Astrocyte (in vitro differentiated cells and primary cell): ENCODE data around the gene A3GALT2. TPM values are rescaled to one million over a fixed set of nuclear protein-coding genes. Genes with fewer than 3 reads are reported as not detected.
A peak's percentile ranks its signal among the peaks of the same experiment; 100 is the strongest.

Experiments used
- DNase-seq: peaks from one replicate; pipeline ENCODE4 v3.0.0-alpha.2; 2010; ENCODE audit warnings: low read depth
- FAIRE-seq: peaks from 2 replicates; lab custom pipeline; 2011; peaks lifted over from hg19 to GRCh38; lab: Jason Lieb, UNC
- H2AFZ ChIP-seq: 2 replicates; pipeline ENCODE4 v1.6.0; 2012; ENCODE audit warnings: low read depth, low read length, inconsistent platforms
- H3K27ac ChIP-seq: 2 replicates; pipeline ENCODE4 v1.5.1; 2011; ENCODE audit warnings: low read depth, low read length, inconsistent platforms
- H3K27me3 ChIP-seq: 2 replicates; pipeline ENCODE4 v1.6.0; 2011; ENCODE audit warnings: low read length, inconsistent platforms; ENCODE audit not compliant: insufficient read depth
- H3K36me3 ChIP-seq: 2 replicates; pipeline ENCODE4 v1.5.1; 2011; ENCODE audit warnings: low read length, inconsistent platforms; ENCODE audit not compliant: insufficient read depth
- H3K4me1 ChIP-seq: 2 replicates; pipeline ENCODE4 v1.5.1; 2011; ENCODE audit warnings: low read length, inconsistent platforms; ENCODE audit not compliant: insufficient read depth
- H3K4me2 ChIP-seq: 2 replicates; pipeline ENCODE4 v1.6.0; 2012; ENCODE audit warnings: low read length, inconsistent platforms
- H3K4me3 ChIP-seq: 2 replicates; pipeline ENCODE4 v1.5.1; 2011; ENCODE audit warnings: low read depth, mild to moderate bottlenecking, low read length, inconsistent platforms; ENCODE audit not compliant: insufficient read depth
- H3K79me2 ChIP-seq: 2 replicates; pipeline ENCODE4 v1.6.0; 2012; ENCODE audit warnings: mild to moderate bottlenecking, low read length, inconsistent platforms; ENCODE audit not compliant: insufficient read depth
- H3K9ac ChIP-seq: 2 replicates; pipeline ENCODE4 v1.6.0; 2012; ENCODE audit warnings: mild to moderate bottlenecking, low read length, inconsistent platforms
- H3K9me3 ChIP-seq: 2 replicates; pipeline ENCODE4 v1.5.1; 2012; ENCODE audit warnings: low read depth, mild to moderate bottlenecking, low read length, inconsistent platforms; ENCODE audit not compliant: insufficient read depth
- H4K20me1 ChIP-seq: 2 replicates; pipeline ENCODE4 v1.6.0; 2012; ENCODE audit warnings: low read length, inconsistent platforms; ENCODE audit not compliant: insufficient read depth
- H3K27ac Mint-ChIP-seq: one replicate; pipeline ENCODE4 v1.8.0; 2021; ENCODE audit warnings: mild to moderate bottlenecking, mixed read lengths; ENCODE audit not compliant: unreplicated experiment
- H3K27me3 Mint-ChIP-seq: one replicate; pipeline ENCODE4 v1.8.0; 2021; ENCODE audit warnings: low read depth, mixed read lengths; ENCODE audit not compliant: unreplicated experiment
- H3K36me3 Mint-ChIP-seq: one replicate; pipeline ENCODE4 v1.8.0; 2021; ENCODE audit warnings: low read depth, mixed read lengths; ENCODE audit not compliant: unreplicated experiment
- H3K4me1 Mint-ChIP-seq: one replicate; pipeline ENCODE4 v1.8.0; 2021; ENCODE audit warnings: low read depth, mixed read lengths; ENCODE audit not compliant: unreplicated experiment
- H3K4me3 Mint-ChIP-seq: one replicate; pipeline ENCODE4 v1.8.0; 2021; ENCODE audit warnings: mild to moderate bottlenecking, moderate library complexity, mixed read lengths; ENCODE audit not compliant: unreplicated experiment
- H3K9me3 Mint-ChIP-seq: one replicate; pipeline ENCODE4 v1.8.0; 2021; ENCODE audit warnings: mild to moderate bottlenecking, mixed read lengths; ENCODE audit not compliant: unreplicated experiment
- EZH2 ChIP-seq: IDR thresholded peaks from 2 replicates; pipeline ENCODE4 v1.6.1; 2012; ENCODE audit warnings: mild to moderate bottlenecking, low read length, inconsistent platforms; ENCODE audit not compliant: insufficient read depth
- total RNA-seq: library from RNA; stranded (reverse); gene quantifications from 2 replicates; pipeline ENCODE4 v1.2.1, GENCODE V29; 2021
- TF ChIP-seq, protein P1 (sequence below): IDR thresholded peaks from 2 replicates; pipeline ENCODE4 v1.5.1; 2011; ENCODE audit warnings: low read depth, mild to moderate bottlenecking, inconsistent platforms, low read length, moderate library complexity; ENCODE audit not compliant: insufficient read depth

A3GALT2 gene
- total RNA-seq, 1 donor from 2014 or later, result not detected

DNA sequence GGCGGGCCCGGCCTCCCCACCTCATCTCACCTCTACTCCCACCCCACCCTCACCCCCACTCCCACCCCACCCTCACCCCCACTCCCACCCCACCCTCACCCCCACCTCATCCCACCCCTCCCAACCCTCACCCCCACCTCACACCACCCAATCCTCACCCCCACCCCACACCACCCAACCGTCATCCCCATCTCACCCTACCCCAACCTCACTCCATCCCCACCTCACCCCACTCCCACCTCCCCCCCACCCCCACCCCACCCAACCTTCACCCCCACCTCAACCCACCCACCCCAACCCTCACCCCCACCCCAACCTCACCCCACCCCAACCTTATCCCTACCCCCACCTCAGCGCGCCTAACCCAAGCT lies 13.4 kb downstream of the A3GALT2 start:
- Histone ChIP-seq H3K79me2 (no peaks in the 10 kb centered on the region), H3K4me2 (no peak overlapping the region), H3K27ac (no peak overlapping the region), H3K4me3 (no peak overlapping the region), H3K9ac (no peak overlapping the region), H4K20me1 (no peaks in the 10 kb centered on the region), H3K27me3 (no peaks in the 10 kb centered on the region), H3K4me1 (peaks cover 11% of the 10 kb centered on the region), H2AFZ (no peak overlapping the region), H3K36me3 (no peaks in the 10 kb centered on the region), H3K9me3 (no peaks in the 10 kb centered on the region)
- FAIRE-seq (no peak), DNase-seq (no peak)
- Mint-ChIP-seq H3K36me3 (peaks cover 11% of the 10 kb centered on the region), H3K4me1 (no peaks in the 10 kb centered on the region), H3K27ac (no peak overlapping the region), H3K9me3 (peaks cover 4% of the 10 kb centered on the region), H3K27me3 (peaks cover 15% of the 10 kb centered on the region), H3K4me3 (no peak overlapping the region)
- TF ChIP-seq, protein P1, sequence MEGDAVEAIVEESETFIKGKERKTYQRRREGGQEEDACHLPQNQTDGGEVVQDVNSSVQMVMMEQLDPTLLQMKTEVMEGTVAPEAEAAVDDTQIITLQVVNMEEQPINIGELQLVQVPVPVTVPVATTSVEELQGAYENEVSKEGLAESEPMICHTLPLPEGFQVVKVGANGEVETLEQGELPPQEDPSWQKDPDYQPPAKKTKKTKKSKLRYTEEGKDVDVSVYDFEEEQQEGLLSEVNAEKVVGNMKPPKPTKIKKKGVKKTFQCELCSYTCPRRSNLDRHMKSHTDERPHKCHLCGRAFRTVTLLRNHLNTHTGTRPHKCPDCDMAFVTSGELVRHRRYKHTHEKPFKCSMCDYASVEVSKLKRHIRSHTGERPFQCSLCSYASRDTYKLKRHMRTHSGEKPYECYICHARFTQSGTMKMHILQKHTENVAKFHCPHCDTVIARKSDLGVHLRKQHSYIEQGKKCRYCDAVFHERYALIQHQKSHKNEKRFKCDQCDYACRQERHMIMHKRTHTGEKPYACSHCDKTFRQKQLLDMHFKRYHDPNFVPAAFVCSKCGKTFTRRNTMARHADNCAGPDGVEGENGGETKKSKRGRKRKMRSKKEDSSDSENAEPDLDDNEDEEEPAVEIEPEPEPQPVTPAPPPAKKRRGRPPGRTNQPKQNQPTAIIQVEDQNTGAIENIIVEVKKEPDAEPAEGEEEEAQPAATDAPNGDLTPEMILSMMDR, result no peak
- no peak for TF ChIP-seq EZH2

DNA sequence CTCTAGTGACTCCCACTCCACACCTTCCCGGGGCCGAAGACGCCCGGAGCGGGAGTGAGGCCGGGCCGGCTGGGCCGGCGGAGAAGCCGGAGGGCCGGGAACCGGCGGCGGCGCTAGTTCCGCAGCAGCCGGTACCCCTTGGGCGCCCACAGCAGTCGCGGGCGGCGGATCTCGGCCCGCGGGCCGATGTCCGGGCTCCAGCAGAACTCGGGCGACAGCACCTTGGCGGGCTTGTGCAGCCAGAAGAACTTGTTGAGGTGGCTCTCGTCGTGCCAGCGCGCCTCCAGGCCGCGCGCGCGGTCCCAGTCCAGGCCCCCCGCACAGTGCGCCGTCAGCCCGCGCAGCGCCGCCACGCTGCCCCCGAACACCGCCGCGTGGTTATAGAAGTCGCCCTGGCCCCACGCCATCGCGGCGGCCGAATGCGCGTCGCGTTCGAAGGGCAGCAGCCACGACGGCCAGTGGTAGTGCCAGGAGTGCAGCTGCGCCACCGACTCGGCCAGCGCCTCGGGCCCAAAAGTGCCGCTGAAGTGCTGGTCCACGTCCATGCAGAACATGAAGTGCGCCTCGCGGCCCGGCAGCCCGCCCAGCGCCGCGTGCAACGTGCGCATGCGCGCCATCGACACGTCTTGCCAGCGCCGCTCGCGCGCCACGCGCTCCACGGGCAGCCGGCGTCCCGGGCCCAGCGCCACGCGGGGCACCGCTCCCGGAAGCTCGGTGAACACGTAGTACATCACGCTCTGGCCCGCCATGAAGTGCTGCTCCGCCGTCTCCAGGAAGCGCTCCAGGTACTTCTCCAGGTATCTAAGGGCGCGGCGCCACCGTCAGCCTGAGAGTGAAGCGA lies 14.0 kb downstream of the A3GALT2 start:
- Mint-ChIP-seq H3K9me3 (peaks cover 4% of the 10 kb centered on the region), H3K27me3 (peaks cover 12% of the 10 kb centered on the region), H3K4me1 (no peaks in the 10 kb centered on the region), H3K27ac (no peak overlapping the region), H3K4me3 (no peak overlapping the region), H3K36me3 (peaks cover 15% of the 10 kb centered on the region)
- Histone ChIP-seq H3K9me3 (no peaks in the 10 kb centered on the region), H3K36me3 (no peaks in the 10 kb centered on the region), H3K9ac (peak overlapping the region; percentile 23), H3K79me2 (no peaks in the 10 kb centered on the region), H3K4me1 (peaks cover 11% of the 10 kb centered on the region), H3K27ac (no peak overlapping the region), H4K20me1 (no peaks in the 10 kb centered on the region), H3K4me3 (peak overlapping the region; percentile 23), H3K27me3 (no peaks in the 10 kb centered on the region), H3K4me2 (peak overlapping the region; percentile 79), H2AFZ (peak overlapping the region; percentile 79)
- FAIRE-seq, result no peak
- DNase-seq, result no peak
- TF ChIP-seq, protein P1, result no peak
- peak; percentile 52 for TF ChIP-seq EZH2
